ENCODE results near the gene PSMB7.
"Not testable (repeated sequence)": the region's sequence is repeated elsewhere in the genome, so short reads cannot be mapped to it uniquely, and the experiment has no call there.

GRCh38 chr9:124425733-124426132 is 10.5 kb upstream of the PSMB7 start:
- TF ChIP-seq, protein P1, sequence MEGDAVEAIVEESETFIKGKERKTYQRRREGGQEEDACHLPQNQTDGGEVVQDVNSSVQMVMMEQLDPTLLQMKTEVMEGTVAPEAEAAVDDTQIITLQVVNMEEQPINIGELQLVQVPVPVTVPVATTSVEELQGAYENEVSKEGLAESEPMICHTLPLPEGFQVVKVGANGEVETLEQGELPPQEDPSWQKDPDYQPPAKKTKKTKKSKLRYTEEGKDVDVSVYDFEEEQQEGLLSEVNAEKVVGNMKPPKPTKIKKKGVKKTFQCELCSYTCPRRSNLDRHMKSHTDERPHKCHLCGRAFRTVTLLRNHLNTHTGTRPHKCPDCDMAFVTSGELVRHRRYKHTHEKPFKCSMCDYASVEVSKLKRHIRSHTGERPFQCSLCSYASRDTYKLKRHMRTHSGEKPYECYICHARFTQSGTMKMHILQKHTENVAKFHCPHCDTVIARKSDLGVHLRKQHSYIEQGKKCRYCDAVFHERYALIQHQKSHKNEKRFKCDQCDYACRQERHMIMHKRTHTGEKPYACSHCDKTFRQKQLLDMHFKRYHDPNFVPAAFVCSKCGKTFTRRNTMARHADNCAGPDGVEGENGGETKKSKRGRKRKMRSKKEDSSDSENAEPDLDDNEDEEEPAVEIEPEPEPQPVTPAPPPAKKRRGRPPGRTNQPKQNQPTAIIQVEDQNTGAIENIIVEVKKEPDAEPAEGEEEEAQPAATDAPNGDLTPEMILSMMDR (IDR thresholded peaks at IDR 0.05; ENCODE audit: insufficient read depth, low read length, poor library complexity, severe bottlenecking): not testable (repeated sequence)
- not testable (repeated sequence) for TF ChIP-seq EZH2phosphoT487 (conservative IDR thresholded peaks at IDR 0.05; ENCODE audit: low read length)
